ENCODE results near the gene NTM.
A peak's percentile ranks its signal among the peaks of the same experiment; 100 is the strongest.
"Not testable (repeated sequence)": the region's sequence is repeated elsewhere in the genome, so short reads cannot be mapped to it uniquely, and the experiment has no call there.

Gene NTM

DNA sequence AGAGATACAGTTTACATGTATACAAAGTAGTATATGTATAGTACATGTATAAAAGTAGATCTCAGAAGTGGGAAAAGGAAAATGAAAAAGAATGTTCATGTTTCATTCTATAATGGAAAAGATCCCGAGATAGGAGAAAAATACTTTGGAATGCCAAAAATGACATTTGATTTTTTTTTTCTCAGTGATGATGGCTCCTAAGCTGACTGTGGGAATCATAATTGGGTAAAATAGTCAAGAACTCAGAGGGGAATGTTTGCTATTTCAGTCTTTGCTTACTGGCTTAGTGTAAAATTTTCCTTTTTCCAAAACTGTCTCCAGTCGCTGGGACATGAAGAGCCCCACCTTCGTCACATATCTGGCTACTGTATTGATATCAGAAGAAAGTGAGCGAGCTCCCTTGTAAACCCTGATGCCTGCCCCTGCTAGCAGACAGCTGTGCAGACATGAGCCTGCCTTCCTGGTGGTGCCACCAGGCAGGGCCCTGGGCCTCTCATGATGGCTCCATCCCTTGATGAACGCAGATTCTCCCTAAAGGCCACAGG, 944.6 kb downstream of the NTM start:
- DNase-seq (ENCODE audit: low spot score): no peak

DNA sequence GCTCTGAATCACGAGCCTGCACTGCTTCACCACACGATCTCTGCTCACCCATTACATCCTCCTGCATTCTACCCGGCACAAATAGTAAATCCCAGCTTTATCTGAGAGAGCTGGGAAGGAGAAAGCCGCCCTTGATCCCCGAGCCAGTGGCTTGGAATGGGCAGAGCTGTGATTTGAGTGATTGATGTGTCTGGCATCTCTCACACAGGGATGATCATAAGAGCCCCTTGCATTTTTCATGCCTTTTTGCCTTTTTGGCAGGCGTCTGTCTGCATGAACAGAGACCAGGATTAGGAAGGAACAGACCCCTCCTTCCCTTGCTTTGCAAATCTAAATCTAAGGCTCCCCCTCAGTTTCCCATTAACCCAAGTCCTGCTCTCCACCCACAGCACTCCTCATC, 945.3 kb downstream of the NTM start:
- DNase-seq (ENCODE audit: low spot score): no peak

DNA sequence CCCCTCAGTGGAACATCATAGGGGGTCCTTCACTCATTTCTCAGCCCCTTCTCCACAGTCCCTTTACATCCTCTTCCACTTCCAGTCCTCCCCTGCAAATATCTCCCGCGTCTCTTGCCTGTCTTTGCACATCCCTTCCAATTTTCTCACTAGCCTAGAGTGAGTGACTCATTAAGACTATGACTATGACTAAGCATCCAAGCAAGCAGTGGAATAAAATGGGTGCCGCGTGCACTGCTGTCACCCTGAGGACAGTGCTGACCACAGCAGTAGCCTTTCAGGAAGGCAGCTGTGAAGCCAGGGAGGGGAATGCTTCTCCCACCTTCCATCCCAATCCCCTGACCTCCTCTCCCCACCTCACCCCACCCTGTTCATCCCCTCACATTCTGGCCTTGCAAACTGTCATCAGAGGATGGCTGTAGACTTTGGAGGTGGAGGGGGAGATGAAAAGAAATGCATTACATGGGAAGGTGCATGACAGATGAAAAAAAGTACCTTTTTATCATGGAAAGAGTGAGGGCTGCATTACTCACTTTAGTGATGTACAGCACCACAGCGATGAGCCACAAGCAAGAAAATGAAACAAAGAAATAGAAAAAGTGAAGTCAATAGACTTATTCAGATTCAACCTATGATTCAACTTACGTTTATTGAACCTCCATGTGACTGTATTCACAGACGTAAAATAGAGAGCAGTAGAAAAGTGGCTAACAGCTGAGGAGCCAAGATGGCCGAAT, 948.2 kb downstream of the NTM start:
- peak; percentile 28 for DNase-seq (ENCODE audit: low spot score)

GRCh38 chr11:132319419-132319818, 949.0 kb downstream of the NTM start:
- DNase-seq (ENCODE audit: low spot score): not testable (repeated sequence)

GRCh38 chr11:132330515-132330914, 960.1 kb downstream of the NTM start:
- DNase-seq (ENCODE audit: low spot score): no peak

DNA sequence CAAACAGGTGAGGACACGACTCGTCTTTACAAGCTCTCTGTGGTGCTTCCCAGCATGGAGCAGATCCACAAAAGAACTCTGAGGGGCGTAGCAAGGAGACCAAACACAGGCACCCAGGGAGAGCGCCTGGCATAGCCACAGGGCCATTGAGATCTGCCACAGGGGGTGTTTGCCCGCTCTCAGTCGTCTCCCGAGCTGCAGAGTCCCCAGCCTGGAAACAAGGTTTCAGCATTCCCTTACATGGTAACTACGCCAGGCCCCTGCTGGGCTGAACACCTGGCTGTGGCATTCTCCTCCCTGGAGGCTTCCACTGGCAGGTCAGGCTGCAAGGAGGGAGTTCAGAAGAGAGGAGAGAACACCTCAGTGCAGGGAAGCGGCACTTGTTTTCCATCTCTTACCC, 962.1 kb downstream of the NTM start:
- no peak for DNase-seq (ENCODE audit: low spot score)

- no peak for DNase-seq (ENCODE audit: low spot score)
Measured at GRCh38 chr11:132334769-132335280, 964.4 kb downstream of the NTM start.

DNA sequence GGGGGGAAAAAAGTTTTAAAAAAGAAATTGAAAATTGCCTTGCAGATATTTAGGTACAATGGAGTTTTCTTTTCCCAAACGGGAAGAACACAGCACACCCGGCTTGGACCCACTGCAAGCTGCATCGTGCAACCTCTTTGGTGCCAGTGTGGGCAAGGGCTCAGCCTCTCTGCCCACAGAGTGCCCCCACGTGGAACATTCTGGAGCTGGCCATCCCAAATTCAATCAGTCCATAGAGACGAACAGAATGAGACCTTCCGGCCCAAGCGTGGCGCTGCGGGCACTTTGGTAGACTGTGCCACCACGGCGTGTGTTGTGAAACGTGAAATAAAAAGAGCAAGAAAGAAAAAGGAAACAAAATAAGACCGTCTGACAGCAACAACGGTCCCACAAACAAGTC, 964.9 kb downstream of the NTM start:
- DNase-seq (ENCODE audit: low spot score): no peak

DNA sequence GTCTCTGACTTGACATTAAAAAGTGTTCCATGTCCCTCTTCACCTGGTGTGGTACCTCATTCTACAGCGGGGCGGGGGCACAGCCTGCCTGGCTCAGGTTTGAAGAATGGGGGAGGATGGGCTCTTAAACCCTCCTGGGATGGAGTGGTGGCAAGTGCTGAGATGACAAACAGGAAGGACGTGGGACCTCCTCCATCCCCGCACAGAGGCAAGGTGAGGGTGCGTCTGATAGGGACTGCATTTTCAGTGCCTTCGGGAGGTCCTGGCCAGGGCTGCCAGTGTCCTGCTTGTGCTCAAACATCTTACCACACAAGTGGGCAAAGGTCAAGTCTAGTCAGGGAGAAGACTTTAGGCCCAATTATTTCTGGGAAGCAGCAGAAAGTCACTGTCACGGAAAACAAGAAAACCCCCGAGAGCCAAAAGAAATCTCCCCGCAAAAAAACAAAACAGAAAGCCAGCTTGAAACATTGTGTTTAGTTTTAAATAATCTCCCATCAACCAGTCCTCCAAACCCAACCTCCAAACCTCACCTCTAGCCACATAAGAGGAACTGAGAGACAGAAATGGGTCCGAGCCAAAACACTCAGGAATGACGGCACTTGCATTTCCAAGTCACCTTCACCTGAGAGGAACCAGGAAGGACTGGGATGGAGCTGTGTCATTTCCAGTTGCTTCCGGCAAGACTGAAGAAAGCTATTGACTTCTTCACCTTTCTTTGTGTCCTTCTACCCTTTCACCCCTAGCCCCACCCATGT, 966.5 kb downstream of the NTM start:
- DNase-seq (ENCODE audit: low spot score): no peak

DNA sequence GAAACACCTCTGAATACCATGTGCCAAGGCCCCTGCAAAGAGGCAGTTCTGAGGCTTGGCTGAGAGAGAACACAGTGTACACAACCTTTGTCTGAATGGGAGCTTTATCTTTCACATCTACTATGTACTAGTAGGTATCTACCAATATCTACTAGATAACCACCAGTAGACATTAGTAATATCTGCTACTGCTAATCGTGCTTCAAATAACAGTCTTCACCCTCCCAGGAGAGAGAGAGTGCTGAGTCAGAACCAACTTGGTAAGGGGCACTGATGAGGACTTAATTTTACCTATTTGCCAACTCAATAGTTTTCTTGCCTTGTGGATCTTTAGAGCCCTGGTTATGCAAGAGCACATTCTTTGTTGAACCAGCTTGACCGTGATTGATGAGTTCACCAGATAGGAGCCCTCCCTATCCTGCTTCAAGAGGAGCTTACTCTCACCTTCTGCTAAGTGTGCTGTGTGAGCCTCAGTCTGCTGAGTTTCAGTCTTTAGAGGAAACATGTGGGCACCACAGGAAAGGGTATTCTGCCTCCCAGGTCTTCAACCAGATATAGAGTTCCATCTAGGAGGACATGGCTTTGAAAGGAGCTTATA, 967.5 kb downstream of the NTM start:
- no peak for DNase-seq (ENCODE audit: low spot score)

DNA sequence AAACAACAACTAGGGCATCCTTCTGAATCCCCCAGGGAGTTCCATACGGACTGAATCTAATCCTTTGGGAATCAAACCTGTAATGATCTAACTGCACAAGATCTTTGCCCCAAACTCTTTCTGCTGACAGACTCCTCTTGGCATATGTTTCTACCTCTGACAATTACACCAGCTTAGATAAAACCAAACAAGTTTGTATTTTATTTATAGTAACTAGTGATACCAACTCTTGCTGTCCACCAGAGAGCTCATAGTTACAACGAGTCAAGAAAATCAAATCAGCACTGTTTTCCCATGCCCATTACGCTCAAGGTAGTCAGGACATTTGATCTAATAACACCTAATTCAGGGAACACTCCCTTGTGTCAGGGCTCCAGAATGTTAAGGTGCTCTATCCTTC, 972.0 kb downstream of the NTM start:
- DNase-seq (ENCODE audit: low spot score): no peak

GRCh38 chr11:132343445-132344175, 973.2 kb downstream of the NTM start:
- peak; percentile 39 for DNase-seq (ENCODE audit: low spot score)

GRCh38 chr11:132346558-132347148, 976.2 kb downstream of the NTM start:
- no peak for DNase-seq (ENCODE audit: low spot score)

DNA sequence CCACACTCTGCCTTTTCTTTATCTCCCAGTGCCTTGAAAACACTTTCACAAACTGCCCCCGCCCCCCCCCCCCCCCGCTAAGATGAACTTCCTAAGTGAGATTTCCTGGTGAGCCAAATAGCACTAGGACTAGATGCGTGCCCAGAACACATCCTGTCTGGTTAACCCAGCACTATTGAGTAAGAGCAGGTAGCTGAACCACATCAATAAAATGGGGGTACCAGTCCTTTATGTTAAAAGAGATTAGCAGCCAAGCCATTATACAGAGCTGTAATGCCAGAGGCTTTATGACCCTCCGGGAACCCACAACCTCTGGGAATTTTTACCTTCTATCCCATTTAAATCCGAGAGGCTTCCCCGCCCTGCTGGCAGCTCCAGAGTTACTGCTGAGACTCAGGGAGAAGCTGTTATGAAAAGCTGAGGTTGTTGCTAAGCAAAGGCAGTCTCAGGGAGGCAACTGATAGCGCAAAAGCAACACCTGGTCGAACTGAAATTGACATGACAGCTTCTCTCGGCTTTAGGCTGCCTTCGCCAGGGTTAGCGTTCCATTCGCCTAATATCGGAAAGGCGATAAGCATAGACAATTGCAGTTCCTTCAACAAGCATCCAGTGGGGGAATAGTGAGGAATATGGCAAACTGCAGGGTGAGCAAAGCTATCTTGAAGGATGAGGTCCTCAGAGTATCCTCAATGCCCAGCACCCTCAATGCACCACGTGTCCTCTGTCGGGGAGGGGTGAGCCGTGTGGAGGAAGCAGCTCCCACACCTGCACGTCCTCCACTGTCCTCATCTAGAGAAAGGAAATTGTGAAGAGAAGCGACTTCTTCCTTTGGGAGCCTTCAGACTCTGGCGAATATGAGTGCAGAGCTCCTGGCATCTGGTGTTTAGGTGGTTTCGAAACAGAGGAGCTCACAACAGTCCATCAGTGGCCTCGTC, 977.0 kb downstream of the NTM start:
- DNase-seq (ENCODE audit: low spot score): no peak

DNA sequence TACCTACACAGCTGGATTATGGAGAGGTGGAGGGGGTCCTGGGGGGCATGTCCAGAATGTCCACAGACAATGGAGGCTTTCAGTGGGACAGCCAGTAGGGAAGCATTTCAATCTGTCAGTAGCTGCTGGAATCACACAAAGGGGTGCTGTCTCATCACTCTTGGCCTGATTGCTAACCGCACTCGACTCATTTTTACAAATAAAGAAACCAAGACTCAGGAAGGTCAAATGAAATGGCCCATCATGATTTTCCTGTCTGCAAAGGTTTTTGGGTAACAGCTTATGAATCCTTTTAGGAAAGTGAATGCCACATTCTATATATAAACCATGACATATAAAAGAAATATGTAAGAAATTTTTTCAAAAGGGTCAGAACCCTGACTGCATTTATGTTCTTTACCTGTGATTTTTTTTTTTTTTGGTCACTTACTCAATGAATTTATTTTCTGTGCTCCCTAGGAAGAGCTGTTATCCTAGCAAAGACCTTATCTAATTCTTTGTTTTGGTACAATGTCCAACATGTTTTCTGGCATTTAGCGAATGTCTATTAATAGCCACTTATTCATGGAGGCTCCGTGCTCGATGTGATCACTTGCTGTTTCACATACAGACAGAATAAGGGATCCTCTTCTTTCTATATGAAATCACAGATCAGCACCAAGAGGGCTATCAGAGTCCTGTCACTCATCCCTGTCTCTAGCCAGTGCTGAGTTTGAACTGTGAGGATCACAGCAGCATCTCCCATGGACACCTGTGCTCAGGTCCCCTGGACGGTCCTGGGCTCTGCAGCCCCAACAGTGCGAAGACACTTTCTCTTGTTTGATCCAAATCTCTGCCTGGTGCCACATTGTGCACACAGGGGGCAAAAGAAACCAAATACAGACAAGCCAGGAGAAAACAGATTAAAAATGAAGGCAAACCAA, 979.7 kb downstream of the NTM start:
- no peak for DNase-seq (ENCODE audit: low spot score)

GRCh38 chr11:132351050-132351449, 980.6 kb downstream of the NTM start:
- DNase-seq (ENCODE audit: low spot score): no peak

DNA sequence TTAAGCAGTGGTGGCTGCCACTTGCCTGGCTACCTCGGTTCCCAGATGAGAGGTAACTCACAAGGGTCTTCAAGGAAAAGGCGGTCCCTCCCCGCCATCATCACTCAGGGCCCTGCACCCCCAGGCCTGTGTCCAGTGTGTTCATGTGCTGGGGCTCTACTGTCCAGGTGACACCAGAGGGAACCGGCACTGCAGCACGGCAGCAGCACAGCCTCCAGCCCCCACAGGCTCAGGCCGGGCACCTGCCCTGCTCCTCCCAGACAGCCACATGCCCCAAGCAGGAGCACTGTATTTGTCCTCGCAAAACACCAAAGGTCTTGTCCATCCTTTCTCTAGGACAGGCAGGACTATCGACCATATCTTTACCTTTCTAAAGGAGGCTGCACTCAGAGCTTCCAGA, 982.1 kb downstream of the NTM start:
- no peak for DNase-seq (ENCODE audit: low spot score)

- no peak for DNase-seq (ENCODE audit: low spot score)
Measured at GRCh38 chr11:132353255-132353654, 982.8 kb downstream of the NTM start.

DNA sequence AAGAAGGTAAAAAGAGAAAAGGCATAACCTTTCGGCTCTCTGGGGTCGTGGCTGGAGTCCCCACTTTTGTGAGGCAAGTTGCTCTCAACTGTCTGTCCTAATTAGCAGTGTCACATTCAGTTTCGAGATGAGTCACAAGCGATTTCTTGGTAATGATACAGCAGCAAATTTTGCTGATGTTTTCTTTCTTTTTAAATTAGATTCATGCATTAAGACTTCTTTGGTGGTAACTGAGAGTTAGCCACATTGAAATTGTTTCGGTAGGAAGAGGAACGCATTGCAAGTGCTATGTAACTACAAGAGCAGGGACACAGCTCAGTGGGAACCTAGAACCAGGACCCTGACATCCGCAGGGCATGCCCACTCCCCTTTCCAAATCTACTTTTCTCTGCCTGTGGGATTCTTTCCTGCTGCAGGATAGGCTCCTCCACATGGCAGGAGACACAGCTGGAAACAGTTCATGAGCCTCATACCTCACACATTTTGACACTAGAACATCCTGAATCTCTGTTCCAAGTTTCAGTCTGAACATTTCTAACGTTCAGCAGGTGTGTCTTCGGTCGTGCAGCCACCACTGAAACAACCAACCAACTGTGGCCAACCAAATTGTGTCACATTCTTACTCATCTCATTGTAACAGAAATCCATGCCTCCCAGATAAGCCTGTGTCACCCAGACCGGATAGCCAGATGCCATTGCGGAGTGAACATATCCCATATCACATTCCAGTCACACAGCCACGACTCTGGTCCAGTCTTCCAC, 987.6 kb downstream of the NTM start:
- DNase-seq (ENCODE audit: low spot score): peak; percentile 76

Data from activated CD4-positive, alpha-beta T cell treated with anti-CD3 and anti-CD28 coated beads, Interleukin-2, Interleukin-4, amounts not matched to agents 100 ng/mL and 50 ng/mL, durations not matched to agents 16 hours and 8 hours (primary cell).